Transverse colon (tissue), 4 donors: ENCODE measurements around the gene KCTD15.

Experiments used
- CTCF ChIP-seq, 5 experiments: fragments of 200-600 bp in 3 of 5; fragments of 450-650 bp in 2 of 5; sonication (generic) in 3 of 5; IDR thresholded peaks; 1 replicate in 2 of 5; 2 replicates in 3 of 5; pipeline ENCODE4 v1.5.1; 2016 to 2017; ENCODE audit warnings: antibody characterized with exemption in 5 of 5, inconsistent platforms in 3 of 5, mild to moderate bottlenecking in 2 of 5, moderate library complexity in 1 of 5
- EP300 ChIP-seq: sonication (generic); formaldehyde crosslinking; IDR thresholded peaks from one replicate; pipeline ENCODE4 v1.6.1; 2017; ENCODE audit warnings: antibody characterized with exemption, low read depth
- POLR2A ChIP-seq: fragments of 450-650 bp; IDR thresholded peaks from one replicate; pipeline ENCODE4 v1.6.1; 2016; ENCODE audit warnings: antibody characterized with exemption, mild to moderate bottlenecking, moderate library complexity
- POLR2AphosphoS5 ChIP-seq, 3 donors: sonication (generic); formaldehyde crosslinking; IDR thresholded peaks; one replicate each; pipeline ENCODE4 v1.6.1; 2016; ENCODE audit warnings: antibody characterized with exemption in 3 of 3

GRCh38 chr19:33821871-33822270 lies 25.2 kb downstream of the KCTD15 start:
- no peak for TF ChIP-seq CTCF (IDR thresholded peaks at IDR 0.05)
- TF ChIP-seq EP300: no peak
- no peak for TF ChIP-seq POLR2A
- TF ChIP-seq POLR2AphosphoS5 (IDR thresholded peaks at IDR 0.05): no peak
